Upper lobe of right lung (tissue), 1 donor: ENCODE results near the gene P4HA1. TPM values are rescaled to one million over a fixed set of nuclear protein-coding genes. Genes with fewer than 3 reads are reported as not detected.

Source experiments
- ATAC-seq: fragments of 200-7000 bp; cut with Tn5 transposase; one replicate; pipeline ENCODE4 v1.9.1; 2020; ENCODE audit warnings: mild to moderate bottlenecking, moderate library complexity
- DNase-seq: peaks from one replicate; pipeline ENCODE4 v3.0.0-alpha.2; 2020
- H3K27ac ChIP-seq: fragments of 200-600 bp; one replicate; pipeline ENCODE4 v1.8.0; 2022
- H3K27me3 ChIP-seq: fragments of 200-600 bp; one replicate; pipeline ENCODE4 v1.8.0; 2022; ENCODE audit warnings: mild to moderate bottlenecking
- H3K36me3 ChIP-seq: fragments of 200-600 bp; one replicate; pipeline ENCODE4 v1.8.0; 2022
- H3K4me1 ChIP-seq: fragments of 200-600 bp; one replicate; pipeline ENCODE4 v1.8.0; 2022
- H3K4me3 ChIP-seq: fragments of 200-600 bp; one replicate; pipeline ENCODE4 v1.8.0; 2022; ENCODE audit warnings: mild to moderate bottlenecking
- H3K9me3 ChIP-seq: fragments of 200-600 bp; one replicate; pipeline ENCODE4 v1.8.0; 2022
- intact Hi-C: fragments of 100-400 bp; cut with DNase I; formaldehyde crosslinking; loops from one replicate; pipeline ENCODE4 v1.11.0; 2022
- long read RNA-seq: library from polyadenylated mRNA; unstranded; transcript quantifications from one replicate; pipeline ENCODE4 v2.0.0, GENCODE V29; 2021
- total RNA-seq: library from RNA; stranded (reverse); fragmentation: NEBNext Ultra II Directional; extraction: Animal tissue kit (Norgen Biotek cat#: 25700); gene quantifications from one replicate; pipeline ENCODE4 v1.2.1, GENCODE V29; 2021
- TF ChIP-seq, protein P1 (sequence below): fragments of 200-600 bp; IDR thresholded peaks from one replicate; pipeline ENCODE4 v1.8.0; 2022; ENCODE audit warnings: antibody characterized with exemption
- donor health status: DM: no; HTN: yes; CAD: no; lungs with severe emphysema.

The P4HA1 gene
- total RNA-seq = 51.8 TPM
- long read RNA-seq, transcript P4HA1-202 (15 exons, 2,727 nt) = minor isoform, 29 of 93 reads
- long read RNA-seq, transcript P4HA1-203 (15 exons, 2,727 nt) = major isoform, 52 of 93 reads
- long read RNA-seq, partial matches to known transcripts = 4 of 93 reads
- long read RNA-seq, other reads (novel, unspliced or antisense) = 8 of 93 reads

DNA sequence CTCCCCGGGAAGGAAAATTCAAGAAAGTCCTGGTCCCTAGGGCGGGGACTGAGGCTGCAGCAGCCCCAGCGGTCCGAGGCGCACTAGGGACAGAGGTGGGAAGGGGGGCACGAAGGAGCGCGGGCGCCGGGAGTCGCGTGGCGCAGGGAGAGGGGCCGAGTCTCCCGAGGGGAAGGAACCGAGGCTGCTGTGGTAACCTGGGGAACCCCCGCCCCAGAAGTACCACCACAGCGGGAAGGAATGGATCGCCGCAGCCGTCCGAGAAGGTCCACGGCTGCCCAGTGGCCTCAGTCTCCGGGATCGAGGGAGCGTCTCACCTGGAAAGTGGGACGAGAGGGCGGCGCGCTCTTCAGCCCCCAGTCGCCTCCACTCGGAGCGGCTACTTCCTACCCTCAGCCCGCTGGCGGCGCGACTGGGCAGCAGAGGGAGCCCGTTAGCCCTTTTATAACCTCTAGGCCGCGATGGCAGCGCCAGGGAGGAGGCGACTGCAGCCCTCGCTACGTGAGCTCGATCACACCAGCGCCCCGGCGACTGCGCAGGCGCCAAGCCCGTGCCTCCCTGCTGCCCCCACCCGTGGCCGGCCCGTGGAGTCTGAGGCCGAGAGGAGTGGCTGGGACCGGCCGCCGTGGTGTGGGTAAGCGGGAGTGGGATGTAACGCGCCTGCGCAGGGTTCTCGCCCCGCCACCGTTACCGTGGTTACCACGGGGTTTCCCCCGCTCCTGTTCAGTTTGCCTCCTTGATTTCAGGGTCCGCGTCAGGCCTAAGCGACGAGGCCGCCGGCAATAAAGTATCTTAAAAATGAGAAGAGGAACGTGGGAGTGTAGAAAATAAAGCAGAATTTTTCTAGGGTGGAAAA lies at the start of gene P4HA1:
P4HA1 (minus strand) TSS at position 418 of the 856 bp plus-strand sequence. CDS start 21,983 bp downstream, outside the sequence.
- DNase-seq = peak; percentile 100
- intact Hi-C loops = no loop called here

DNA sequence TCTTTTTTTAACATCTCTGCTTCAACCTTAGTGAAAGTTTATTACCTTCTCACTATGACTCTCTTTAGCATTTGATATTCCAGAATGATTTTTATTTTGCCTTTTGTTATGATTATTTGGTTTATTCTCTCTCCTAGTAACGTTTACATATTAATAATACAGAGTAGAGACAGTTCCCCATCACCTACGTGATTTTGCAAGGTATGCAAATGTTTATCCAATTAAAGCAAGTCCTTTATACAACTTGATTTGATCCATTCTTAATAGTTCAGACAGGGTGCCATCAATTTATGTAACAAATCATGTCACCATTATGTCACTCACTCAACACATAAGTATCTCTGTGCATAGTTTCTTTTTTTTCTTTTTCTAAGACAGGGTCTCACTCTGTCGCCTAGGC lies 44.9 kb upstream of the P4HA1 start:
- Histone ChIP-seq H3K27ac (no peak overlapping the region), H3K36me3 (peaks cover 100% of the 10 kb centered on the region), H3K4me1 (no peaks in the 10 kb centered on the region), H3K4me3 (no peak overlapping the region), H3K27me3 (no peaks in the 10 kb centered on the region), H3K9me3 (no peaks in the 10 kb centered on the region)
- no peak for DNase-seq
- TF ChIP-seq, protein P1, sequence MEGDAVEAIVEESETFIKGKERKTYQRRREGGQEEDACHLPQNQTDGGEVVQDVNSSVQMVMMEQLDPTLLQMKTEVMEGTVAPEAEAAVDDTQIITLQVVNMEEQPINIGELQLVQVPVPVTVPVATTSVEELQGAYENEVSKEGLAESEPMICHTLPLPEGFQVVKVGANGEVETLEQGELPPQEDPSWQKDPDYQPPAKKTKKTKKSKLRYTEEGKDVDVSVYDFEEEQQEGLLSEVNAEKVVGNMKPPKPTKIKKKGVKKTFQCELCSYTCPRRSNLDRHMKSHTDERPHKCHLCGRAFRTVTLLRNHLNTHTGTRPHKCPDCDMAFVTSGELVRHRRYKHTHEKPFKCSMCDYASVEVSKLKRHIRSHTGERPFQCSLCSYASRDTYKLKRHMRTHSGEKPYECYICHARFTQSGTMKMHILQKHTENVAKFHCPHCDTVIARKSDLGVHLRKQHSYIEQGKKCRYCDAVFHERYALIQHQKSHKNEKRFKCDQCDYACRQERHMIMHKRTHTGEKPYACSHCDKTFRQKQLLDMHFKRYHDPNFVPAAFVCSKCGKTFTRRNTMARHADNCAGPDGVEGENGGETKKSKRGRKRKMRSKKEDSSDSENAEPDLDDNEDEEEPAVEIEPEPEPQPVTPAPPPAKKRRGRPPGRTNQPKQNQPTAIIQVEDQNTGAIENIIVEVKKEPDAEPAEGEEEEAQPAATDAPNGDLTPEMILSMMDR = no peak
- ATAC-seq = no peak
- intact Hi-C loops = no loop called here

More for the DNA sequence above, at the start of gene P4HA1:
- Histone ChIP-seq H3K36me3 (peaks cover 4% of the 10 kb centered on the region), H3K9me3 (no peaks in the 10 kb centered on the region), H3K4me3 (peak within 1 kb of the TSS; percentile 87), H3K4me1 (peaks cover 10% of the 10 kb centered on the region), H3K27ac (peak within 1 kb of the TSS; percentile 87), H3K27me3 (no peaks in the 10 kb centered on the region)
- ATAC-seq = peak; percentile 98
- TF ChIP-seq, protein P1 = peak; percentile 67

DNA sequence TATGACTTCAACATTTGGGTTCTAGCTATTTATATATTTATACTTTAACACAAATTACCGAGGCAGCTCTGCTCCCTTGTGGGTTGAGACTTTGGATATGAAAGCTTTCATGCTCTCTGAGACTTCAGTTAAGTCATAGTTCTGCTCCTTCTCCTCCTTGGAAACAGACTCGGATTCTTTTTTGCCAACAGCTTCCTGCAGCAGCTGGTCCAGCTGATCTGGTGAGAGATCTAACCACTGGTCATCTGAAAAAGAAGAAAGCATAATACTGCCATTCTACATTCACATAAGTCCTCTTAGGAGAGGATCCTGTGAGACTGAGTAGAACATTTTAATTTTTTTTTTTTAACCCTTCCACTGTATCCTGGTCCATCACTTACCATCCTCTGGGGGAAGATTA lies 42.6 kb upstream of the P4HA1 start:
- Histone ChIP-seq H3K4me3 (no peak overlapping the region), H3K27me3 (no peaks in the 10 kb centered on the region), H3K4me1 (no peaks in the 10 kb centered on the region), H3K9me3 (no peaks in the 10 kb centered on the region), H3K27ac (no peak overlapping the region), H3K36me3 (peaks cover 100% of the 10 kb centered on the region)
- ATAC-seq (no peak), DNase-seq (no peak)
- TF ChIP-seq, protein P1 = no peak
- intact Hi-C loops = no loop called here

DNA sequence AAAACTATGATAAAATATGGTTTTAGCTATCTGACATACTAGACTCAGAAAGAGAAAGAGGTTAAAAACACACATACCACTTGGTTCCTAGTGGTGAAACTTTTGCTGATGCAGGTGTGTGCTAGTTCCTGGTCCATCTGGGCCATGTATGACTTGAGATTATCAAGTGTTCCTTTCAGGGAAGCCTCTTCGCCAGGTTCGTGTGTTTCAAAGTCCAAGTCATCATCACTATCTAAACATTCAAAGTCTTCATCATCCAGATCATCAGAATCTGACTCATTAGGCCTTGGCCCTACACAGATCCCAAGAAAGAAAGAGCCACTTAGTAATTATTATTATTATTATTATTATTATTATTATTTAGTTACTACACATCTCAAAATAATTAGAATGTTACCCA lies 40.0 kb upstream of the P4HA1 start:
- TF ChIP-seq, protein P1 = no peak
- H3K9me3 ChIP-seq = no peaks in the 10 kb centered on the region
- H3K36me3 ChIP-seq = peaks cover 100% of the 10 kb centered on the region
- no peaks in the 10 kb centered on the region for H3K4me1 ChIP-seq
- no peak for ATAC-seq
- H3K27me3 ChIP-seq = no peaks in the 10 kb centered on the region
- H3K4me3 ChIP-seq = no peak overlapping the region
- intact Hi-C loops = no loop called here
- DNase-seq = no peak
- H3K27ac ChIP-seq = no peak overlapping the region

DNA sequence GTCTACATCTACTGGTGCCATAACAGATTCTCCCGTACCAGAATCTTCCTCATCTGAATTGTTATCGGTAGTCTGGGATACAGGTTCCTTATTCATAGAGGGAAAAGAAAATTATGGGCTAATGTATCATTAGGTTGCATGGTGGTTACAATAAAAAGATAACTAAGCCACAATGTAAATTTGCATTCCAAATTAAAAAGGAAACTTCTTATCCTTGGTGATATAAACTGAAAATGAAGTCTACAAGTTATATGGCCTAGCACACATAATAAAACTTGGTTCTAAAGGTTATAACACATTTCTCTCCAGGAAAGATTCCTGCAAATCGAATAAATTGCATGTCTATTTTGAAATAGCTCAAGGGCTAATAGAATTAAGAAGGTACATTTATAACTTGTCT lies 38.1 kb upstream of the P4HA1 start:
- intact Hi-C loops = no loop called here
- Histone ChIP-seq H3K4me3 (no peak overlapping the region), H3K9me3 (no peaks in the 10 kb centered on the region), H3K27ac (no peak overlapping the region), H3K27me3 (no peaks in the 10 kb centered on the region), H3K4me1 (no peaks in the 10 kb centered on the region), H3K36me3 (peaks cover 98% of the 10 kb centered on the region)
- DNase-seq (no peak), ATAC-seq (no peak)
- TF ChIP-seq, protein P1 = no peak
